H1 (cell line): ENCODE results near the gene S1PR2.
A peak's percentile ranks its signal among the peaks of the same experiment; 100 is the strongest.

Source experiments
- BACH1 ChIP-seq: IDR thresholded peaks from 2 replicates; pipeline ENCODE4 v1.6.1; 2012; ENCODE audit warnings: low read length, improper control_type of control experiment
- BRCA1 ChIP-seq: IDR thresholded peaks from 2 replicates; pipeline ENCODE4 v1.6.1; 2012; ENCODE audit warnings: low read depth, low read length, improper control_type of control experiment
- CBX5 ChIP-seq: fragments of 300-800, 300-1000 bp; sonication (generic); IDR thresholded peaks from 2 replicates; pipeline ENCODE4 v1.7.1; 2016; ENCODE audit warnings: antibody characterized with exemption, low read length, low read depth
- CEBPB ChIP-seq: IDR thresholded peaks from 2 replicates; pipeline ENCODE4 v1.6.1; 2012; ENCODE audit warnings: low read depth, low read length
- E2F6 ChIP-seq: IDR thresholded peaks from 2 replicates; pipeline ENCODE4 v1.6.1; 2012; ENCODE audit warnings: inconsistent platforms
- EP300 ChIP-seq, 2 experiments: IDR thresholded peaks; 1 replicate in 1 of 2; 2 replicates in 1 of 2; pipeline ENCODE4 v1.6.1; 2011 to 2012; ENCODE audit warnings: low read depth in 2 of 2, low read length in 2 of 2, mild to moderate bottlenecking in 2 of 2, borderline replicate concordance in 1 of 2, inconsistent platforms in 1 of 2, moderate library complexity in 1 of 2
- GABPA ChIP-seq: IDR thresholded peaks from 2 replicates; pipeline ENCODE4 v1.6.1; 2011; ENCODE audit warnings: mild to moderate bottlenecking, low read length, moderate library complexity, borderline replicate concordance; ENCODE audit not compliant: insufficient read depth
- POLR2A ChIP-seq, 2 experiments: IDR thresholded peaks; 1 replicate in 1 of 2; 2 replicates in 1 of 2; pipeline ENCODE4 v1.6.1; 2011; ENCODE audit warnings: low read depth in 2 of 2, low read length in 2 of 2, mild to moderate bottlenecking in 2 of 2; ENCODE audit errors: control extremely low read depth in 1 of 2
- SP1 ChIP-seq: IDR thresholded peaks from 2 replicates; pipeline ENCODE4 v1.6.1; 2011; ENCODE audit warnings: low read depth, low read length
- TCF12 ChIP-seq: IDR thresholded peaks from 2 replicates; pipeline ENCODE4 v1.6.1; 2011; ENCODE audit warnings: low read depth, mild to moderate bottlenecking, low read length
- ZNF274 ChIP-seq: IDR thresholded peaks from 2 replicates; pipeline ENCODE4 v1.7.0; 2012; ENCODE audit warnings: low read length, borderline replicate concordance; ENCODE audit errors: extremely low read depth
- TF ChIP-seq, protein P1 (sequence below), 3 experiments: IDR thresholded peaks; 1 replicate in 2 of 3; 2 replicates in 1 of 3; pipeline versions ENCODE4 v1.5.1 to v1.6.1; 2011; ENCODE audit warnings: low read length in 3 of 3, mild to moderate bottlenecking in 3 of 3, inconsistent platforms in 2 of 3, low read depth in 1 of 3, moderate library complexity in 1 of 3; ENCODE audit not compliant: insufficient read depth in 1 of 3; ENCODE audit errors: control extremely low read depth in 1 of 3
- TF ChIP-seq, protein P2 (sequence below): IDR thresholded peaks from 2 replicates; pipeline ENCODE4 v1.6.1; 2011; ENCODE audit warnings: low read length, improper control_type of control experiment

- TF ChIP-seq TCF12 = no peak
- TF ChIP-seq, protein P1, sequence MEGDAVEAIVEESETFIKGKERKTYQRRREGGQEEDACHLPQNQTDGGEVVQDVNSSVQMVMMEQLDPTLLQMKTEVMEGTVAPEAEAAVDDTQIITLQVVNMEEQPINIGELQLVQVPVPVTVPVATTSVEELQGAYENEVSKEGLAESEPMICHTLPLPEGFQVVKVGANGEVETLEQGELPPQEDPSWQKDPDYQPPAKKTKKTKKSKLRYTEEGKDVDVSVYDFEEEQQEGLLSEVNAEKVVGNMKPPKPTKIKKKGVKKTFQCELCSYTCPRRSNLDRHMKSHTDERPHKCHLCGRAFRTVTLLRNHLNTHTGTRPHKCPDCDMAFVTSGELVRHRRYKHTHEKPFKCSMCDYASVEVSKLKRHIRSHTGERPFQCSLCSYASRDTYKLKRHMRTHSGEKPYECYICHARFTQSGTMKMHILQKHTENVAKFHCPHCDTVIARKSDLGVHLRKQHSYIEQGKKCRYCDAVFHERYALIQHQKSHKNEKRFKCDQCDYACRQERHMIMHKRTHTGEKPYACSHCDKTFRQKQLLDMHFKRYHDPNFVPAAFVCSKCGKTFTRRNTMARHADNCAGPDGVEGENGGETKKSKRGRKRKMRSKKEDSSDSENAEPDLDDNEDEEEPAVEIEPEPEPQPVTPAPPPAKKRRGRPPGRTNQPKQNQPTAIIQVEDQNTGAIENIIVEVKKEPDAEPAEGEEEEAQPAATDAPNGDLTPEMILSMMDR (IDR thresholded peaks at IDR 0.05; ENCODE audit: control extremely low read depth in 1 of 3, insufficient read depth in 1 of 3, low read depth in 1 of 3, low read length in 3 of 3) = no peak
- peak; percentile 82 to 97 for TF ChIP-seq POLR2A (IDR thresholded peaks at IDR 0.05; ENCODE audit: control extremely low read depth in 1 of 2, low read depth in 2 of 2, low read length in 2 of 2)
- TF ChIP-seq, protein P2, sequence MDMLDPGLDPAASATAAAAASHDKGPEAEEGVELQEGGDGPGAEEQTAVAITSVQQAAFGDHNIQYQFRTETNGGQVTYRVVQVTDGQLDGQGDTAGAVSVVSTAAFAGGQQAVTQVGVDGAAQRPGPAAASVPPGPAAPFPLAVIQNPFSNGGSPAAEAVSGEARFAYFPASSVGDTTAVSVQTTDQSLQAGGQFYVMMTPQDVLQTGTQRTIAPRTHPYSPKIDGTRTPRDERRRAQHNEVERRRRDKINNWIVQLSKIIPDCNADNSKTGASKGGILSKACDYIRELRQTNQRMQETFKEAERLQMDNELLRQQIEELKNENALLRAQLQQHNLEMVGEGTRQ = no peak
- TF ChIP-seq EP300 (IDR thresholded peaks at IDR 0.05; ENCODE audit: borderline replicate concordance in 1 of 2, low read depth in 2 of 2, low read length in 2 of 2) = peak in 1 of 2 experiments; percentile 100; a peak in 2 of 3 replicates
- no peak for TF ChIP-seq CEBPB
- TF ChIP-seq BRCA1 = peak; percentile 55
- no peak for TF ChIP-seq ZNF274
- peak; percentile 76 for TF ChIP-seq SP1
- no peak for TF ChIP-seq CBX5
- peak; percentile 56; the same call in 1 of the 2 replicates for TF ChIP-seq E2F6
- peak; percentile 73 for TF ChIP-seq BACH1
- no peak for TF ChIP-seq GABPA
Observed at GRCh38 chr19:10194500-10195198, 36.5 kb downstream of the S1PR2 start, which contains the start of gene DNMT1.
